Neural progenitor cell (in vitro differentiated cells): ENCODE results near the gene TIPIN. TPM values are rescaled to one million over a fixed set of nuclear protein-coding genes. Genes with fewer than 3 reads are reported as not detected.

Source experiments
- DNase-seq: peaks from one replicate; pipeline ENCODE4 v3.0.0-alpha.2; 2016; ENCODE audit warnings: low spot score
- H2AFZ ChIP-seq: fragments of 200-600 bp; sonication (generic); replicated peaks from 2 replicates; pipeline ENCODE4 v1.6.1; 2016; ENCODE audit warnings: antibody characterized with exemption
- H3F3A ChIP-seq: fragments of 200-600 bp; sonication (generic); 2 replicates; pipeline ENCODE4 v1.6.1; 2016; ENCODE audit warnings: antibody characterized with exemption, low read depth
- H3K27ac ChIP-seq: fragments of 200-600 bp; sonication (generic); 2 replicates; pipeline ENCODE4 v1.5.1; 2016; ENCODE audit warnings: mild to moderate bottlenecking
- H3K27me3 ChIP-seq: fragments of 200-600 bp; sonication (generic); 2 replicates; pipeline ENCODE4 v1.6.1; 2016; ENCODE audit warnings: mild to moderate bottlenecking, moderate library complexity
- H3K36me3 ChIP-seq: fragments of 200-600 bp; sonication (generic); 2 replicates; pipeline ENCODE4 v1.5.1; 2016
- H3K4me1 ChIP-seq: fragments of 200-600 bp; sonication (generic); 2 replicates; pipeline ENCODE4 v1.6.1; 2016; ENCODE audit warnings: mixed run types
- H3K4me2 ChIP-seq: fragments of 200-600 bp; sonication (generic); 2 replicates; pipeline ENCODE4 v1.6.1; 2016
- H3K4me3 ChIP-seq: fragments of 200-600 bp; sonication (generic); 2 replicates; pipeline ENCODE4 v1.5.1; 2016
- H3K79me2 ChIP-seq: fragments of 200-600 bp; sonication (generic); 2 replicates; pipeline ENCODE4 v1.6.1; 2016; ENCODE audit warnings: low read depth
- H3K9ac ChIP-seq: fragments of 200-600 bp; sonication (generic); 2 replicates; pipeline ENCODE4 v1.6.1; 2016
- H3K9me3 ChIP-seq: fragments of 200-600 bp; sonication (generic); 2 replicates; pipeline ENCODE4 v1.5.1; 2016; ENCODE audit warnings: low read depth
- H4K20me1 ChIP-seq: fragments of 200-600 bp; sonication (generic); 2 replicates; pipeline ENCODE4 v1.6.1; 2016; ENCODE audit warnings: low read depth
- H3K27ac Mint-ChIP-seq: 3 replicates; pipeline ENCODE4 v1.8.0; 2021; ENCODE audit warnings: mixed read lengths
- H3K27me3 Mint-ChIP-seq: 2 replicates; pipeline ENCODE4 v1.8.0; 2022; ENCODE audit warnings: low read depth, mild to moderate bottlenecking, inconsistent platforms, moderate library complexity, mixed read lengths; ENCODE audit not compliant: insufficient read depth
- H3K36me3 Mint-ChIP-seq: 3 replicates; pipeline ENCODE4 v1.8.0; 2021; ENCODE audit warnings: mixed read lengths
- H3K4me1 Mint-ChIP-seq: 3 replicates; pipeline ENCODE4 v1.8.0; 2021; ENCODE audit warnings: mixed read lengths
- H3K4me3 Mint-ChIP-seq: 3 replicates; pipeline ENCODE4 v1.8.0; 2021; ENCODE audit warnings: mild to moderate bottlenecking, moderate library complexity, mixed read lengths
- H3K9me3 Mint-ChIP-seq: 3 replicates; pipeline ENCODE4 v1.8.0; 2020; ENCODE audit warnings: mixed read lengths
- EZH2 ChIP-seq: fragments of 200-600 bp; sonication (generic); IDR thresholded peaks from 2 replicates; pipeline ENCODE4 v1.6.1; 2017; ENCODE audit warnings: antibody characterized with exemption, mild to moderate bottlenecking, moderate library complexity
- EZH2phosphoT487 ChIP-seq: fragments of 200-600 bp; sonication (generic); IDR thresholded peaks from 2 replicates; pipeline ENCODE4 v1.6.1; 2017; ENCODE audit warnings: antibody characterized with exemption
- total RNA-seq: library from RNA; depleted of rRNA; stranded (reverse); fragments of >200 nt; gene quantifications from 2 replicates; pipeline ENCODE4 v1.2.3, GENCODE V29; 2015; ENCODE audit warnings: low replicate concordance
- TF ChIP-seq, protein P1 (sequence below): fragments of 200-600 bp; sonication (generic); IDR thresholded peaks from 2 replicates; pipeline ENCODE4 v1.5.1; 2017; ENCODE audit warnings: antibody characterized with exemption, mild to moderate bottlenecking

Gene TIPIN
- total RNA-seq, 1 donor from 2014 or later, result 28.9 TPM

DNA sequence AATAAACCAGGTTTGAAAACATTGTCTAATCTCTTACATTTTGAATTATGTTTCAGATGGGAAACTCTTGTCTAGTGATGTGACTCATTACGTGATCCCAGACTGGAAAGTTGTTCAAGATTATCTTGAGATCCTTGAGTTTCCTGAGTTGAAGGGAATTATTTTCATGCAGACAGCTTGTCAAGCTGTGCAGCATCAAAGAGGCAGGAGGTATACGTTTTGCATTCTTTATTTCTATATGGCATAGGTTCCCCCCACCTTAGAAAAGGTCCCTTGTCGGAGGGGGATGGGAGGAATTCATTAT lies 61.6 kb downstream of the TIPIN start:
- TF ChIP-seq EZH2phosphoT487, result no peak
- no peak for TF ChIP-seq EZH2
- TF ChIP-seq, protein P1, sequence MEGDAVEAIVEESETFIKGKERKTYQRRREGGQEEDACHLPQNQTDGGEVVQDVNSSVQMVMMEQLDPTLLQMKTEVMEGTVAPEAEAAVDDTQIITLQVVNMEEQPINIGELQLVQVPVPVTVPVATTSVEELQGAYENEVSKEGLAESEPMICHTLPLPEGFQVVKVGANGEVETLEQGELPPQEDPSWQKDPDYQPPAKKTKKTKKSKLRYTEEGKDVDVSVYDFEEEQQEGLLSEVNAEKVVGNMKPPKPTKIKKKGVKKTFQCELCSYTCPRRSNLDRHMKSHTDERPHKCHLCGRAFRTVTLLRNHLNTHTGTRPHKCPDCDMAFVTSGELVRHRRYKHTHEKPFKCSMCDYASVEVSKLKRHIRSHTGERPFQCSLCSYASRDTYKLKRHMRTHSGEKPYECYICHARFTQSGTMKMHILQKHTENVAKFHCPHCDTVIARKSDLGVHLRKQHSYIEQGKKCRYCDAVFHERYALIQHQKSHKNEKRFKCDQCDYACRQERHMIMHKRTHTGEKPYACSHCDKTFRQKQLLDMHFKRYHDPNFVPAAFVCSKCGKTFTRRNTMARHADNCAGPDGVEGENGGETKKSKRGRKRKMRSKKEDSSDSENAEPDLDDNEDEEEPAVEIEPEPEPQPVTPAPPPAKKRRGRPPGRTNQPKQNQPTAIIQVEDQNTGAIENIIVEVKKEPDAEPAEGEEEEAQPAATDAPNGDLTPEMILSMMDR, result no peak
- Histone ChIP-seq H3K9me3 (no peaks in the 10 kb centered on the region), H3K4me3 (peak overlapping the region; percentile 57), H3K4me1 (peaks cover 11% of the 10 kb centered on the region), H3K27ac (no peak overlapping the region), H3K4me2 (peak overlapping the region; percentile 87), H3K79me2 (peaks cover 29% of the 10 kb centered on the region), H3K36me3 (no peaks in the 10 kb centered on the region), H2AFZ (no peak overlapping the region), H4K20me1 (peaks cover 3% of the 10 kb centered on the region), H3F3A (peaks cover 13% of the 10 kb centered on the region), H3K27me3 (peaks cover 5% of the 10 kb centered on the region), H3K9ac (no peak overlapping the region)
- peaks cover 6% of the 10 kb centered on the region for H3K27me3 Mint-ChIP-seq
- H3K36me3 Mint-ChIP-seq, result peaks cover 9% of the 10 kb centered on the region
- H3K4me1 Mint-ChIP-seq, result peaks cover 31% of the 10 kb centered on the region
- peak overlapping the region; percentile 96 for H3K27ac Mint-ChIP-seq
- no peaks in the 10 kb centered on the region for H3K9me3 Mint-ChIP-seq
- peak overlapping the region; percentile 89 for H3K4me3 Mint-ChIP-seq
- no peak for DNase-seq

DNA sequence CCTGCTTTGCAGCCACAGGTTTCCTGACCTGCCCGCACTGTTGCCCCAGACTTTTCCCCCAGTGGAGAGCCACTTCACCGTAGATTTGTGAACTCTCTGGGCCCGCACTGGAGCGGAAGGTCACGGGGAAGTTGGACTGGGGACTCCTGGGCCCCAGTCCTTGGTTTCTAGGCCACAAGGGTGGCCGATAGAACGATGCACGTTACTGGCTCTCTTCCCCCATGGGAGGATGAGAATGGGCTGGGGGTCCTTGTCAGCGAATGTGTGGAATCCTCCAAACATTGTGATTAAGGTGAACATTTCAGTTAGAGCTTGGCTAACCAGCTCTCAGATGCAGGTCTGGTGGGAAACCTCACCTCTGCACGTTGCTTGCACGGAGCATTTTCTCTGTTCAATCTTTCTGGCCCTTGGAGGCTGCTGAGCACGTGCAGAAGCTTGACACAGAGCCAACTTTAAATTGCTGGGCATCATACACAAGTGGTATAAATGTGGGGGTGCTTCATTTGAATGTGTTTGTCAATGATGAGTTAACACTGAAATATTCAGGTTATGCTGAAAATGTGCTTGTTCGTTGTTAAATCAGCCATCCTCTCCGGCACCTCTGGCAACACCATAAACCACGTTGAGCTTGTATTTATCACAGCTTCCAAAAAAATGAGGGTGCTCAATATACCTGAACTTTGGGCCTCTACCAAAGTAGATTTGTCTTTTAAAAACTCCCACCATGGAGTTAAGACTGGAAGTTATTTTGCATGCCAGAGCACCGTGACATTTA lies 62.1 kb downstream of the TIPIN start:
- Mint-ChIP-seq H3K27me3 (peaks cover 6% of the 10 kb centered on the region), H3K4me3 (peak overlapping the region; percentile 89), H3K27ac (peak overlapping the region; percentile 96), H3K9me3 (no peaks in the 10 kb centered on the region), H3K36me3 (peaks cover 9% of the 10 kb centered on the region), H3K4me1 (peaks cover 31% of the 10 kb centered on the region)
- H3K4me2 ChIP-seq, result peak overlapping the region; percentile 87
- TF ChIP-seq EZH2phosphoT487, result no peak
- TF ChIP-seq, protein P1, result no peak
- no peak for TF ChIP-seq EZH2
- H3K79me2 ChIP-seq, result peaks cover 29% of the 10 kb centered on the region
- DNase-seq, result peak; percentile 16
- peak overlapping the region; percentile 16 for H3K9ac ChIP-seq
- H3K9me3 ChIP-seq, result no peaks in the 10 kb centered on the region
- H3K4me3 ChIP-seq, result peak overlapping the region; percentile 57
- peaks cover 13% of the 10 kb centered on the region for H3F3A ChIP-seq
- H3K4me1 ChIP-seq, result peaks cover 11% of the 10 kb centered on the region
- no peaks in the 10 kb centered on the region for H3K36me3 ChIP-seq
- no peak overlapping the region for H3K27ac ChIP-seq
- peak overlapping the region; percentile 80 for H2AFZ ChIP-seq
- H4K20me1 ChIP-seq, result peaks cover 3% of the 10 kb centered on the region
- peaks cover 5% of the 10 kb centered on the region for H3K27me3 ChIP-seq

DNA sequence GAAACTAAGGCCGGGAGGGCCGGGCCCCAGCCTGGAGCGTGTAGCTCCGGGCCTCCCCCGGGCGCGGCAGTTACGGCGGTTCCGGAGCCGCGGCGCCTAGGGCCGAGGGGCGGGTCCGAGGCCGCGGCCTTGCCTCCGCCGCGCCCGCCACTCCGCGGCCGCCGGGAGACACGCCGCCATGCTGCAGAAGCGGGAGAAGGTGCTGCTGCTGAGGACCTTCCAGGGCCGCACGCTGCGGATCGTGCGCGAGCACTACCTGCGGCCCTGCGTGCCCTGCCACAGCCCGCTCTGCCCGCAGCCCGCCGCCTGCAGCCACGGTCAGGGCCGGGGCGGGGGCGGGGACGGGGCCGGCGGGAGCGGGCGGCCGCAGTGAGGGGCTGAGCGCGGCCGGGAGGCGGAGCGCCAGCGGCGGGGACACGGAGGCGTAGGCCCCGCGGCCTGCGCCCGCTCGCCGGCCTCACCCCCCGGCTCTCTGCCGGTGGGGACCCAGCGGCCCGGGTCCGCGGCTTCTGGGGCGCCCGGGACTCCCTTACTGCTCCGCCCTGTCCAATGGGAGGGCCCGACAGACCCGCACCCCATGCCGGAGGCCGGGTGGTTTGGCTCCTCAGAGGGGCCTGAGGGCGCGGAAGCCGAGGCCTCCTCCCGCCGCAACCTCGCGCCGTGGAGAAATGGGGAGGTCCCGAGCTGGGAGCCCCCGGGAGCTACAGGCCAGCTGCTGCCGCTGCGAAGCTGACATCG lies 62.9 kb downstream of the TIPIN start, which contains the start of gene DIS3L:
Gene DIS3L (plus strand): TSS at position 150 of the 738 bp plus-strand sequence. CDS start 29 bp downstream, at position 179.
- peaks cover 13% of the 10 kb centered on the region for H3F3A ChIP-seq
- peak within 1 kb of the TSS; percentile 57 for H3K4me3 ChIP-seq
- peak; percentile 83 for DNase-seq
- peaks cover 5% of the 10 kb centered on the region for H3K27me3 ChIP-seq
- Mint-ChIP-seq H3K36me3 (peaks cover 9% of the 10 kb centered on the region), H3K9me3 (no peaks in the 10 kb centered on the region), H3K4me1 (peaks cover 31% of the 10 kb centered on the region), H3K27ac (peak within 1 kb of the TSS; percentile 96), H3K27me3 (peaks cover 6% of the 10 kb centered on the region), H3K4me3 (peak within 1 kb of the TSS; percentile 89)
- H2AFZ ChIP-seq, result peak within 1 kb of the TSS; percentile 95
- no peaks in the 10 kb centered on the region for H3K36me3 ChIP-seq
- H4K20me1 ChIP-seq, result peaks cover 1% of the 10 kb centered on the region
- no peaks in the 10 kb centered on the region for H3K9me3 ChIP-seq
- peaks cover 11% of the 10 kb centered on the region for H3K4me1 ChIP-seq
- TF ChIP-seq EZH2, result no peak
- TF ChIP-seq EZH2phosphoT487, result no peak
- TF ChIP-seq, protein P1, result no peak
- no peak within 1 kb of the TSS for H3K27ac ChIP-seq
- H3K79me2 ChIP-seq, result peaks cover 29% of the 10 kb centered on the region
- peak within 1 kb of the TSS; percentile 87 for H3K4me2 ChIP-seq
- H3K9ac ChIP-seq, result peak within 1 kb of the TSS; percentile 16
